Smooth muscle cell of the brain vasculature (primary cell): ENCODE results near the gene ZDHHC11.
"Not testable (repeated sequence)": the region's sequence is repeated elsewhere in the genome, so short reads cannot be mapped to it uniquely, and the experiment has no call there.

Experiments
- DNase-seq: peaks from one replicate; pipeline ENCODE4 v3.0.0-alpha.2; 2012; ENCODE audit warnings: low read depth, low spot score

Gene ZDHHC11

GRCh38 chr5:776862-777711 is 73.7 kb downstream of the ZDHHC11 start:
- DNase-seq, result no peak

- no peak for DNase-seq
These were observed 74.6 kb downstream of the ZDHHC11 start for GRCh38 chr5:775961-776861.

GRCh38 chr5:775595-775960 is 75.2 kb downstream of the ZDHHC11 start:
- DNase-seq, result not testable (repeated sequence)

- not testable (repeated sequence) for DNase-seq
These were observed 75.8 kb downstream of the ZDHHC11 start for GRCh38 chr5:774854-775505.

GRCh38 chr5:774304-774703 is 76.5 kb downstream of the ZDHHC11 start:
- DNase-seq, result not testable (repeated sequence)

- DNase-seq, result no peak
These were observed 77.1 kb downstream of the ZDHHC11 start for GRCh38 chr5:773517-774264.

- DNase-seq, result not testable (repeated sequence)
These were observed 77.9 kb downstream of the ZDHHC11 start for GRCh38 chr5:772931-773330.

GRCh38 chr5:772547-772890 is 78.3 kb downstream of the ZDHHC11 start:
- not testable (repeated sequence) for DNase-seq

GRCh38 chr5:771841-772546 is 78.8 kb downstream of the ZDHHC11 start:
- DNase-seq, result not testable (repeated sequence)

GRCh38 chr5:771087-771781 is 79.6 kb downstream of the ZDHHC11 start:
- DNase-seq, result not testable (repeated sequence)

GRCh38 chr5:770585-770984 is 80.2 kb downstream of the ZDHHC11 start:
- DNase-seq, result not testable (repeated sequence)

GRCh38 chr5:769485-770145 is 81.2 kb downstream of the ZDHHC11 start:
- DNase-seq, result not testable (repeated sequence)

GRCh38 chr5:766666-767431 is 83.9 kb downstream of the ZDHHC11 start:
- no peak for DNase-seq

GRCh38 chr5:765948-766631 is 84.7 kb downstream of the ZDHHC11 start:
- no peak for DNase-seq

- no peak for DNase-seq
These were observed 86.6 kb downstream of the ZDHHC11 start for GRCh38 chr5:763998-764781.

GRCh38 chr5:763397-763796 is 87.4 kb downstream of the ZDHHC11 start:
- no peak for DNase-seq

- not testable (repeated sequence) for DNase-seq
These were observed 87.8 kb downstream of the ZDHHC11 start for GRCh38 chr5:762996-763395.
